Stimulated activated naive B cell treated with anti-CD40 and anti-IgM and Interleukin-4, amounts not matched to agents 10 μg/mL and 1 μg/mL and 100 μg/mL, for 72 hours (primary cell): ENCODE results near the gene C2CD2.

Experiments used
- ATAC-seq, 2 donors: fragments of 150-1000 bp; cut with Tn5 transposase; replicated peaks; 2 replicates each; pipeline ENCODE4 v1.10.0; 2021; ENCODE audit warnings: moderate library complexity in 1 of 2
- DNase-seq: peaks from one replicate; pipeline ENCODE4 v3.0.0; 2021
- H3K27ac Mint-ChIP-seq: one replicate; pipeline ENCODE4 v1.8.0; 2022; ENCODE audit warnings: mild to moderate bottlenecking, mixed read lengths
- H3K27me3 Mint-ChIP-seq, 2 donors: one replicate each; pipeline ENCODE4 v1.8.0; 2022; ENCODE audit warnings: mixed read lengths in 2 of 2
- H3K36me3 Mint-ChIP-seq, 2 donors: one replicate each; pipeline ENCODE4 v1.8.0; 2022; ENCODE audit warnings: mixed read lengths in 2 of 2, mild to moderate bottlenecking in 1 of 2
- H3K4me1 Mint-ChIP-seq, 2 donors: one replicate each; pipeline ENCODE4 v1.8.0; 2022; ENCODE audit warnings: mixed read lengths in 2 of 2, mild to moderate bottlenecking in 1 of 2
- H3K4me3 Mint-ChIP-seq, 2 donors: one replicate each; pipeline ENCODE4 v1.8.0; 2022; ENCODE audit warnings: mild to moderate bottlenecking in 2 of 2, mixed read lengths in 2 of 2, moderate library complexity in 1 of 2
- H3K9me3 Mint-ChIP-seq, 2 donors: one replicate each; pipeline ENCODE4 v1.8.0; 2022; ENCODE audit warnings: mixed read lengths in 2 of 2, mild to moderate bottlenecking in 1 of 2

C2CD2 gene

GRCh38 chr21:41852929-41853320 is 100.9 kb downstream of the C2CD2 start:
- H3K36me3 Mint-ChIP-seq, result peaks cover 34 to 59% of the 10 kb centered on the region in 2 donors
- H3K9me3 Mint-ChIP-seq, result no peaks in the 10 kb centered on the region
- H3K4me1 Mint-ChIP-seq, result peaks cover 0 to 6% of the 10 kb centered on the region in 2 donors
- no peaks in the 10 kb centered on the region for H3K27me3 Mint-ChIP-seq
- ATAC-seq (no peak), DNase-seq (no peak)
- no peak overlapping the region for H3K27ac Mint-ChIP-seq
- H3K4me3 Mint-ChIP-seq, result no peak overlapping the region

- Mint-ChIP-seq H3K36me3 (peaks cover 31 to 56% of the 10 kb centered on the region in 2 donors), H3K4me1 (peaks cover 0 to 4% of the 10 kb centered on the region in 2 donors), H3K27ac (no peak overlapping the region), H3K27me3 (no peaks in the 10 kb centered on the region), H3K9me3 (no peaks in the 10 kb centered on the region), H3K4me3 (no peak overlapping the region)
- ATAC-seq (no peak), DNase-seq (no peak)
Measured at GRCh38 chr21:41852151-41852928, 101.5 kb downstream of the C2CD2 start.

GRCh38 chr21:41851090-41851790 is 102.6 kb downstream of the C2CD2 start:
- H3K4me3 Mint-ChIP-seq, result no peak overlapping the region
- H3K4me1 Mint-ChIP-seq, result peaks cover 0 to 4% of the 10 kb centered on the region in 2 donors
- no peaks in the 10 kb centered on the region for H3K27me3 Mint-ChIP-seq
- no peak overlapping the region for H3K27ac Mint-ChIP-seq
- ATAC-seq (no peak), DNase-seq (no peak)
- H3K36me3 Mint-ChIP-seq, result peaks cover 36 to 57% of the 10 kb centered on the region in 2 donors
- no peaks in the 10 kb centered on the region for H3K9me3 Mint-ChIP-seq

GRCh38 chr21:41850085-41850484 is 103.7 kb downstream of the C2CD2 start:
- H3K4me3 Mint-ChIP-seq, result no peak overlapping the region
- H3K27ac Mint-ChIP-seq, result no peak overlapping the region
- H3K27me3 Mint-ChIP-seq, result no peaks in the 10 kb centered on the region
- ATAC-seq (no peak), DNase-seq (no peak)
- H3K4me1 Mint-ChIP-seq, result peaks cover 0 to 4% of the 10 kb centered on the region in 2 donors
- H3K36me3 Mint-ChIP-seq, result peaks cover 38 to 61% of the 10 kb centered on the region in 2 donors
- H3K9me3 Mint-ChIP-seq, result no peaks in the 10 kb centered on the region

GRCh38 chr21:41848958-41849580 is 104.7 kb downstream of the C2CD2 start:
- Mint-ChIP-seq H3K4me3 (no peak overlapping the region), H3K36me3 (peaks cover 31 to 54% of the 10 kb centered on the region in 2 donors), H3K9me3 (no peaks in the 10 kb centered on the region), H3K27ac (no peak overlapping the region), H3K4me1 (peaks cover 3 to 5% of the 10 kb centered on the region in 2 donors), H3K27me3 (no peaks in the 10 kb centered on the region)
- no peak for DNase-seq
- no peak for ATAC-seq

- DNase-seq (no peak), ATAC-seq (no peak)
- no peaks in the 10 kb centered on the region for H3K27me3 Mint-ChIP-seq
- peaks cover 36 to 56% of the 10 kb centered on the region in 2 donors for H3K36me3 Mint-ChIP-seq
- no peaks in the 10 kb centered on the region for H3K9me3 Mint-ChIP-seq
- H3K4me1 Mint-ChIP-seq, result peaks cover 6 to 7% of the 10 kb centered on the region in 2 donors
- H3K27ac Mint-ChIP-seq, result no peak overlapping the region
- H3K4me3 Mint-ChIP-seq, result no peak overlapping the region
Measured at GRCh38 chr21:41848533-41848932, 105.3 kb downstream of the C2CD2 start.

- Mint-ChIP-seq H3K4me3 (no peak overlapping the region), H3K36me3 (peaks cover 36 to 55% of the 10 kb centered on the region in 2 donors)
- ATAC-seq, result no peak
Measured at GRCh38 chr21:41847066-41847804, 106.6 kb downstream of the C2CD2 start.

GRCh38 chr21:41846536-41846935 is 107.3 kb downstream of the C2CD2 start:
- H3K27ac Mint-ChIP-seq, result no peak overlapping the region
- H3K36me3 Mint-ChIP-seq, result peaks cover 38 to 61% of the 10 kb centered on the region in 2 donors
- peaks cover 0 to 2% of the 10 kb centered on the region in 2 donors for H3K9me3 Mint-ChIP-seq
- H3K4me3 Mint-ChIP-seq, result no peak overlapping the region
- H3K27me3 Mint-ChIP-seq, result no peaks in the 10 kb centered on the region
- peaks cover 6 to 7% of the 10 kb centered on the region in 2 donors for H3K4me1 Mint-ChIP-seq
- ATAC-seq, result no peak
- no peak for DNase-seq

More at GRCh38 chr21:41847066-41847804, 106.6 kb downstream of the C2CD2 start:
- Mint-ChIP-seq H3K27ac (no peak overlapping the region), H3K4me1 (peaks cover 6 to 7% of the 10 kb centered on the region in 2 donors), H3K27me3 (no peaks in the 10 kb centered on the region), H3K9me3 (no peaks in the 10 kb centered on the region)
- no peak for DNase-seq

- DNase-seq (no peak), ATAC-seq (no peak)
- peaks cover 6 to 7% of the 10 kb centered on the region in 2 donors for H3K4me1 Mint-ChIP-seq
- H3K36me3 Mint-ChIP-seq, result peaks cover 39 to 61% of the 10 kb centered on the region in 2 donors
- H3K27ac Mint-ChIP-seq, result no peak overlapping the region
- no peak overlapping the region for H3K4me3 Mint-ChIP-seq
- H3K9me3 Mint-ChIP-seq, result peaks cover 4 to 5% of the 10 kb centered on the region in 2 donors
- no peaks in the 10 kb centered on the region for H3K27me3 Mint-ChIP-seq
Measured at GRCh38 chr21:41846033-41846317, 107.8 kb downstream of the C2CD2 start.

- Mint-ChIP-seq H3K4me3 (no peak overlapping the region), H3K36me3 (peaks cover 40 to 62% of the 10 kb centered on the region in 2 donors), H3K9me3 (peaks cover 7 to 10% of the 10 kb centered on the region in 2 donors), H3K27me3 (no peaks in the 10 kb centered on the region), H3K27ac (no peak overlapping the region), H3K4me1 (peaks cover 6 to 7% of the 10 kb centered on the region in 2 donors)
- no peak for ATAC-seq
- DNase-seq, result no peak
Measured at GRCh38 chr21:41845310-41846032, 108.3 kb downstream of the C2CD2 start.

- no peaks in the 10 kb centered on the region for H3K27me3 Mint-ChIP-seq
- DNase-seq (no peak), ATAC-seq (no peak)
- peaks cover 40 to 72% of the 10 kb centered on the region in 2 donors for H3K36me3 Mint-ChIP-seq
- H3K4me3 Mint-ChIP-seq, result no peak overlapping the region
- H3K27ac Mint-ChIP-seq, result no peak overlapping the region
- peaks cover 3 to 6% of the 10 kb centered on the region in 2 donors for H3K4me1 Mint-ChIP-seq
- peaks cover 7 to 12% of the 10 kb centered on the region in 2 donors for H3K9me3 Mint-ChIP-seq
Measured at GRCh38 chr21:41843584-41843983, 110.2 kb downstream of the C2CD2 start.

- no peaks in the 10 kb centered on the region for H3K27me3 Mint-ChIP-seq
- H3K4me3 Mint-ChIP-seq, result no peak overlapping the region
- ATAC-seq (no peak), DNase-seq (no peak)
- peaks cover 7 to 12% of the 10 kb centered on the region in 2 donors for H3K9me3 Mint-ChIP-seq
- no peak overlapping the region for H3K27ac Mint-ChIP-seq
- peaks cover 5 to 6% of the 10 kb centered on the region in 2 donors for H3K4me1 Mint-ChIP-seq
- peaks cover 36 to 72% of the 10 kb centered on the region in 2 donors for H3K36me3 Mint-ChIP-seq
Measured at GRCh38 chr21:41840880-41841279, 112.9 kb downstream of the C2CD2 start.

GRCh38 chr21:41839387-41840000 is 114.3 kb downstream of the C2CD2 start:
- Mint-ChIP-seq H3K36me3 (peaks cover 40 to 81% of the 10 kb centered on the region in 2 donors), H3K4me1 (peaks cover 5 to 6% of the 10 kb centered on the region in 2 donors), H3K4me3 (no peak overlapping the region), H3K27me3 (no peaks in the 10 kb centered on the region), H3K27ac (no peak overlapping the region), H3K9me3 (peaks cover 7 to 12% of the 10 kb centered on the region in 2 donors)
- DNase-seq (no peak), ATAC-seq (no peak)
